HG02759 (cell line): ENCODE data around the gene PPP2R1A.

Experiments
- ATAC-seq: cut with Tn5 transposase; IDR thresholded peaks from one replicate; pipeline ENCODE4 v1.9.1; 2021; ENCODE audit warnings: mild to moderate bottlenecking, moderate library complexity; ENCODE audit not compliant: unreplicated experiment

Gene PPP2R1A

GRCh38 chr19:52189735-52190486 is at the start of gene PPP2R1A:
PPP2R1A (plus strand) TSS chr19:52190052; CDS start chr19:52190097, 45 bp downstream.
- peak; percentile 87 for ATAC-seq

- ATAC-seq, result no peak
Observed at GRCh38 chr19:52141203-52141602, 48.6 kb upstream of the PPP2R1A start.

GRCh38 chr19:52142001-52142595 is 47.8 kb upstream of the PPP2R1A start:
- no peak for ATAC-seq

GRCh38 chr19:52148256-52148655 is 41.6 kb upstream of the PPP2R1A start:
- ATAC-seq, result no peak

GRCh38 chr19:52155596-52156359 is 34.1 kb upstream of the PPP2R1A start:
- no peak for ATAC-seq

DNA sequence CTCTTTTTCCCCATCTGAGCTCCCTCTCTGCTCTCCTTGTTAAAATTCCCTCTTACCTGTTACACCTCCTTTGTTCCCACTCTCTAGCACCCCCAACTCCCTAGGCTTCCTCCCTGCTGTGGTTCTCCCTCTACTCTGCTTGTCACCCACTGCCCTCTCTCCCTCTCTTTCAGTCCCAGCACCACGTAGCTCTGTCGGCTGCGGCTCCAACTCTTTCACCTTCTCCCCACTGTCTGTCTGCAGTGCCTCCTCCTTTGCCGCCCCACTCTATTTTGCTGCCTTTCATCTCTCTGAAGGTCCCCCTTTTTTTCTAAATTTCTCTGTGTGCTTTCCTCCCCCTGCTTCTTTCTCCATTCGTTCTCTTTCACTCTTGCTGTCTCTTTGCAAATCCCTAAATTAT is 19.5 kb upstream of the PPP2R1A start:
- no peak for ATAC-seq

GRCh38 chr19:52170863-52171320 is 19.0 kb upstream of the PPP2R1A start:
- peak; percentile 19 for ATAC-seq

GRCh38 chr19:52171321-52172169 is 18.3 kb upstream of the PPP2R1A start, which contains the start of gene ZNF836:
ZNF836 (minus strand) TSS chr19:52171621; CDS start chr19:52168072, 3,549 bp downstream.
- ATAC-seq, result peak; percentile 84

DNA sequence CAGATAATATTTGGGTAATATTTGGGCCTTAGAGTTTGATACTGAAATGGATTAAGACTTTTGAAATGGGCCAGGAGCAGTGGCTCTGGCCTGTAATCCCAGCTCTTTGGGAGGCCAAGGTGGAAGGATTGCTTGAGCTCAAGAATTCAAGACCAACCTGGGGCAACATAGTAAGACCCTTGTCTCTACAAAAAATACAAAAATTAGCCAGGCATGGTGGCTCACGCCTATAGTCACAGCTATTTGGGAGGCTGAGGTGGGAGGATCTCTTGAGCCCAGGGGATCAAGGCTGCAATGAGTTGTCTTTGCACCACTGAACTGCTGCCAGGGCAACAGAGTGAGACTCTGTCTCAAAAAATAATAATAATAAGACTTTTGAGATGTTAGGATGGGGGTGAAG is 17.5 kb upstream of the PPP2R1A start:
- no peak for ATAC-seq

GRCh38 chr19:52176574-52176973 is 13.3 kb upstream of the PPP2R1A start:
- no peak for ATAC-seq

- ATAC-seq, result no peak
Observed at GRCh38 chr19:52187407-52187806, 2.4 kb upstream of the PPP2R1A start.

GRCh38 chr19:52188822-52189734 is 774 bp upstream of the PPP2R1A start:
- ATAC-seq, result peak; percentile 2

GRCh38 chr19:52190487-52191293 is 838 bp downstream of the PPP2R1A start:
- no peak for ATAC-seq

DNA sequence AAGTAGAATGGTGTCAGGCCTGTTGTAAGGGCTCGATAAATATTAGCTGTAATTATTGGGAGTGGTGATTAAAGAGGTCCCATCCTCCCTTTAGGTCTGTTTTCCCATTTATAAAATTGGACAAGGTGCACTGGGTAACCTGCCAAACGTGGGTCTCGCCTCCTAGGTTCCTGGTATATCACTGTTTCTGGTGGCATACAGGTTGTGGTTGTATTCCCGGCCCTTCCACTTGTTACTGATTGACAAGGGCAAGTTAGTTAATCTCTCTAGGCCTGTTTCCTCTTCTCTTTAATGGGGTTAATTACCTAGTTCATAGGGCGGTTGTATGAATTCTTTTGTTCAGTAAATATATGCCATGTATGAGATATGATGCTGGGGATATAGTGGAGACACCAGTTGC is 1.5 kb downstream of the PPP2R1A start:
- no peak for ATAC-seq

DNA sequence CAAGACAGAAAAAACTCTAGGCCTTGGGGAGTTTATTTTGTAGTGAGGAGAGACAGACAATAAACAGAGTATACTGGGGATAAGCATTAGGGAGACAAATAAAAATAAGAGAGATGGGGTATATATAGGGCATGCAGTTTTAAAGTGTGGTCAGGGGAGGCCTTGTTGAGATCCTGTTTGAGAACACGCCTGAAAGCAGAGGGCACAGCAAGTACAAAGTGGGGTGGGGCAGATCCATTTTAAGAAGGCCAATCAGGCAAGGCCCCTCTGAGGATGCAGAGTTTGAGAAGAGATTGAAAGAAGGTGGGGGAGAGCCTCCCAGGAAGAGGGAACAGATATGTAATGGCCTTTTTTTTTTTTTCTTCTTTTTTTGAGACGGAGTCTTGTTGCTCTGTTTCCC is 2.1 kb downstream of the PPP2R1A start:
- ATAC-seq, result no peak

- ATAC-seq, result no peak
Observed at GRCh38 chr19:52196256-52196967, 6.6 kb downstream of the PPP2R1A start.

- no peak for ATAC-seq
Observed at GRCh38 chr19:52197964-52198363, 8.1 kb downstream of the PPP2R1A start.

DNA sequence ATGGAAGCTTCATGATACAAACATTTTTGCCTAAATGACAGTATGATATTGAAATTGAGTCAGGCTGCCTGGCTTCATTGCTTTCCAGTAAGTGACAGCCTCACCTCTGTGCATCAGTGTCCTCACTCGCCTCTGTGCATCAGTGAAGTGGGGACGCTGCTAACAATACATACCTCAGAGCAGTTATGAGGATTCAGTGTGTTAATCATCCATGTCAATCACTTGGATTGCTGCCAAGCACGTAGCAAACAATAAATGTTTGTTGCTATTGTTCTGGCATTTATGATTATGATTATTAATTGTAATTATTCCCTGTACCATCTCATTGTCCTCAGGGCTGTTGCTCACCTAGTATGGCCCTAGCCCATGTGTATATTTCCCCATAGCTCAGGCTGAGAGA is 8.8 kb downstream of the PPP2R1A start:
- no peak for ATAC-seq
